Activated T-helper 17 cell treated with anti-CD3 and anti-CD28 coated beads, Interleukin-2, amount 50 U/mL, for 72 hours (primary cell): ENCODE measurements around the gene ACTRT3. TPM values are rescaled to one million over a fixed set of nuclear protein-coding genes. Genes with fewer than 3 reads are reported as not detected.
"Not testable (repeated sequence)": the region's sequence is repeated elsewhere in the genome, so short reads cannot be mapped to it uniquely, and the experiment has no call there.

Experiments
- ATAC-seq: fragments of 150-1000 bp; cut with Tn5 transposase; replicated peaks from 2 replicates; pipeline ENCODE4 v1.10.0; 2021; ENCODE audit warnings: mild to moderate bottlenecking, moderate library complexity
- H3K27ac Mint-ChIP-seq: one replicate; pipeline ENCODE4 v1.8.0; 2022; ENCODE audit warnings: mixed read lengths
- H3K27me3 Mint-ChIP-seq: one replicate; pipeline ENCODE4 v1.8.0; 2022; ENCODE audit warnings: mixed read lengths
- H3K36me3 Mint-ChIP-seq: one replicate; pipeline ENCODE4 v1.8.0; 2022; ENCODE audit warnings: low read depth, mild to moderate bottlenecking, mixed read lengths
- H3K4me1 Mint-ChIP-seq: one replicate; pipeline ENCODE4 v1.8.0; 2022; ENCODE audit warnings: mixed read lengths
- H3K4me3 Mint-ChIP-seq: one replicate; pipeline ENCODE4 v1.8.0; 2022; ENCODE audit warnings: mild to moderate bottlenecking, mixed read lengths
- H3K9me3 Mint-ChIP-seq: one replicate; pipeline ENCODE4 v1.8.0; 2022; ENCODE audit warnings: mixed read lengths
- total RNA-seq, 2 donors: library from RNA; stranded (reverse); gene quantifications; one replicate each; pipeline ENCODE4 v1.2.3, GENCODE V29; 2022

The ACTRT3 gene
- total RNA-seq, 2 donors from 2014 or later: 1.9 to 2.0 TPM

DNA sequence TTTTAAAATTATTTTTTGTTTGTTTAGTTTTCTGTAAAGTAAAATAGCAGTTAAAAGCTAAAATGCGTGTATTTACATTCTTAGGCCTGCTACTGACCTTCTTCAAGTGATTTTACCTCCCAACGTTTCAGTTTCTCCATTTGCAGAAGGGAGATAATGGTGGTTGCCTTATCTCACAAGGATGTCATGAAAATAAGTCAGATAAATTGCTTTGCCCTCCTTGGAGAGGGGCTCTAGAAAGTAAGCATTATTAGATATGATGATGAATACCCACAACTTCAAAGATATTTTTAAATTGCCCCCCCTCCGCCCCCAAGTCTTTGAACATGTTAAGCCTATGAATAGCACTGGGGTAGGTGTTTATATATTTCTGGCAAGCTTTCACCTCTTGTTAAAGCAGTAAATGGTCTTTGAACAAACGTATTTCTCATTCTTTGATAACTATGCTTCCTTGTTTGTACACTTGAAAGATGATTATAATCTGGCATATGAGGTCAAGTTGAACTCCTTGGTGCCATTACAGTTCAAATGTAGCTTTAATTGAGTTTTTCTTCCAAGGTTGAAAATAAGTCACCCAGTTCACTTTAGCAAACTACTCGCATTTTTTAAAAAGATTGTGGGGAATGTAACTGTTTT lies 10.9 kb downstream of the ACTRT3 start:
- H3K4me3 Mint-ChIP-seq: no peak overlapping the region
- no peaks in the 10 kb centered on the region for H3K27me3 Mint-ChIP-seq
- peaks cover 8% of the 10 kb centered on the region for H3K4me1 Mint-ChIP-seq
- ATAC-seq: no peak
- H3K9me3 Mint-ChIP-seq: no peaks in the 10 kb centered on the region
- no peaks in the 10 kb centered on the region for H3K36me3 Mint-ChIP-seq
- peak overlapping the region; percentile 28 for H3K27ac Mint-ChIP-seq

DNA sequence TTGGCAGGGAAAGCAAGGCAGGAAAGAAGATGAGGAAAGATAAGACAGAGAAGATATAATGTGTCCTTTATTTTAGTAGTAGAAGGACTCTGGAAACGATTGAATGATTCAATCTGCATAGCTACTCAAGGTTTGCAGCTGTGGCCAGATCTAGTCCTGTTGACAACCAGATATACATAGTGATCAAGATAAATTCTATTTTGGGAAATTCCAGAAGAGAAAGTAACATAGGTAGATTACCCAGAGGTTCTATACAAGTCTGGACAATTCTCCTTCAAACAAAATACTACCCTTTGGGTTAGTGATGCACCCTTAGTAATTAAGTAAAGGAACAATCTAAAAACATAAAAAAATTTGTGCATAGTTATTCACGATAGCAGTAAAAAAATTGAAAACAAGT lies 13.9 kb downstream of the ACTRT3 start:
- Mint-ChIP-seq H3K27me3 (peaks cover 7% of the 10 kb centered on the region), H3K27ac (no peak overlapping the region), H3K9me3 (no peaks in the 10 kb centered on the region), H3K36me3 (no peaks in the 10 kb centered on the region), H3K4me3 (no peak overlapping the region), H3K4me1 (peaks cover 8% of the 10 kb centered on the region)
- no peak for ATAC-seq

- ATAC-seq: no peak
Observed at GRCh38 chr3:169754711-169755110, 14.7 kb downstream of the ACTRT3 start.

DNA sequence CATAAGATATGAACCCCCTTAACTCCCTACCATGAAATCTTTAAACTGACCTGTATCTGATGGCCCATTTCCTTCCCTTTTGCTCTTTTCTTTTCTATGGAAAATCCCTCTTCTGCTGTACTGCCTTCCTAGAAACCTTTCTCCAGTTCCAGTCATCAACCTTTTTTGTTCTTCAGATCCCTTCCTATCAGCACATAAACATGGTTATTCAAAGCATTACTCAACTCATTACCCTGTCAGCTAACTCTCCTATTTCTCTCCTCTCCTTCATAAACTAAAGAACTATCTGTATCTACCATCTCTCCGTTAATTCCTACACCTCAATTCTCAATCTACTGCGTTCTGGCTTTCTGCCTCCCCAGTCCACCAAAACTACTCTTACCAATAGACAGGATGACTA lies 17.5 kb downstream of the ACTRT3 start:
- ATAC-seq: no peak
- Mint-ChIP-seq H3K4me3 (no peak overlapping the region), H3K9me3 (no peaks in the 10 kb centered on the region), H3K27ac (no peak overlapping the region), H3K36me3 (no peaks in the 10 kb centered on the region), H3K4me1 (peaks cover 7% of the 10 kb centered on the region), H3K27me3 (peaks cover 26% of the 10 kb centered on the region)

More at GRCh38 chr3:169754711-169755110, 14.7 kb downstream of the ACTRT3 start:
- Mint-ChIP-seq H3K9me3 (no peaks in the 10 kb centered on the region), H3K27ac (no peak overlapping the region), H3K4me1 (peaks cover 8% of the 10 kb centered on the region), H3K4me3 (no peak overlapping the region), H3K27me3 (peaks cover 13% of the 10 kb centered on the region), H3K36me3 (no peaks in the 10 kb centered on the region)

DNA sequence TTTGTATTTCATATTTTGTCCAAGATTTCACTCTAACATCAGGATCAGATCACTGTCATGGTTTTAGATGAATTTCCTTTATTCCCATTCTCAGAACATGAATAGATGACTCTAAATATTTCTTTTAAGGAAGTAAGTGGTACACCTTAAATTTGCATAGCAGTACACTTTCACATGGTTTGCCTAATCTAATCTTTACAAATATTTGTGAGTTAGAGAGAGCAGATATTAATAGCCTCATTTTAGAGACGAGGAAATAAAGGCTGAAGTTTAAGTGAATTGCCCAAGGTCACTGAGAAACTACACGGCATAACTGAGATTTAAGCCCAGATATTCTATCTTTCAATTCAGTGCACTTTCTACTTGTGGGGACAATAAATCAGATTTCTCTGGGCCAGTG lies 18.7 kb downstream of the ACTRT3 start:
- peaks cover 7% of the 10 kb centered on the region for H3K4me1 Mint-ChIP-seq
- no peak overlapping the region for H3K27ac Mint-ChIP-seq
- ATAC-seq: no peak
- no peak overlapping the region for H3K4me3 Mint-ChIP-seq
- peaks cover 34% of the 10 kb centered on the region for H3K27me3 Mint-ChIP-seq
- H3K36me3 Mint-ChIP-seq: no peaks in the 10 kb centered on the region
- no peaks in the 10 kb centered on the region for H3K9me3 Mint-ChIP-seq

- Mint-ChIP-seq H3K9me3 (no peaks in the 10 kb centered on the region), H3K4me3 (no peak overlapping the region), H3K4me1 (peaks cover 7% of the 10 kb centered on the region), H3K27ac (no peak overlapping the region), H3K27me3 (peaks cover 34% of the 10 kb centered on the region), H3K36me3 (no peaks in the 10 kb centered on the region)
- peak; percentile 80 for ATAC-seq
Observed at GRCh38 chr3:169748670-169749069, 20.7 kb downstream of the ACTRT3 start.

DNA sequence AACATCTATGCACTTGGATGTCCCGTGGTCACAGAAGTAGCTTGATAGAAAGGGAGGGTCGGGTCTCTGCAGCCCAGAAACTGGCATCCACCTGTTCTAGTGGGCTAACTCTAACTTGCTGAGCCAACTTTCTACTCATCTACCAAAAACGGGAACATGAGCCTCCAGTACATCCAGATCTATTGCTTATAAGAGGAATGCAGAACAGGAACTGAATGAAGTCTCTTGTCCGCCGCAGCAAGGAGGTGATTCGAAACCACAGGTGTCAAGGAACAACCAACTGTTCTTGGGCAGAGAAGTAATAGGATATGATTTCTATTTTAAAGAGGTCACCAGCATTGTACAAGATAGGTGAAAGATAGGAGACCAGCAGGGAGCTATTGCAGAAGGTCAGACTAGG lies 22.4 kb downstream of the ACTRT3 start:
- no peak overlapping the region for H3K4me3 Mint-ChIP-seq
- H3K27me3 Mint-ChIP-seq: peaks cover 31% of the 10 kb centered on the region
- no peaks in the 10 kb centered on the region for H3K36me3 Mint-ChIP-seq
- H3K27ac Mint-ChIP-seq: no peak overlapping the region
- ATAC-seq: no peak
- peaks cover 7% of the 10 kb centered on the region for H3K4me1 Mint-ChIP-seq
- no peaks in the 10 kb centered on the region for H3K9me3 Mint-ChIP-seq

DNA sequence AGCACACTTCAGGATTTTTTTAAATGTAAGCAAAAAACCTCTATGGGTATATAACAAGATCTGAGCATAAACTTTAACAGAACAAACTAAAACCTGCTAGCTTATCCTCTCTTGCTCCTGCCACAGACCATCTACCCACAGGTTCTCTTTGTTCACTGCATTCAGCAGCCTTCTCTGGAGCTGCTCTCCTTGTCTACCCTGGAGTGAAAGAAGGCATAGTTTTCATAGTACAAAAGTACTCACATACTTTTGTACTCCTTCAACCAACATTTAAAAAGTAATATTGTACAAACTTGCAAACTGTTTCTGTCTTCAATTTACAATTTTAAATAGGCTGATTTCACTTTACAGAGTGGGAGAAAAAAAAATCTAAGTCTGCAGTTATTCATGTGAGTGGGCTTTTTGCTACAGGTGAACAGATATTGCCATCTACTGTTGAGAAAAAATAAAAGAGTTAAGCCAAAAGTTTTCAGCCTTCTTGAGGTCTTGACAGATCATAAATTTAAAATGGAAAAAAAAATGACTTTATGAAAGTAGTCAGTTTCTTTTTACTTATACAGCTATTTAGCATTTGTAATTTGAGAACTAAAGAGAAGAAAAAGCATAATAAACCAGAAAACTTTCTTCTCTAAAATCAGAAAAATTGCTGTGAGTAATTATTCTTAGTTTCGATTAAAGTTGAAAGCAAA lies 24.9 kb downstream of the ACTRT3 start:
- Mint-ChIP-seq H3K4me1 (peaks cover 7% of the 10 kb centered on the region), H3K36me3 (no peaks in the 10 kb centered on the region), H3K27ac (no peak overlapping the region), H3K9me3 (no peaks in the 10 kb centered on the region), H3K27me3 (peaks cover 20% of the 10 kb centered on the region), H3K4me3 (no peak overlapping the region)
- no peak for ATAC-seq

DNA sequence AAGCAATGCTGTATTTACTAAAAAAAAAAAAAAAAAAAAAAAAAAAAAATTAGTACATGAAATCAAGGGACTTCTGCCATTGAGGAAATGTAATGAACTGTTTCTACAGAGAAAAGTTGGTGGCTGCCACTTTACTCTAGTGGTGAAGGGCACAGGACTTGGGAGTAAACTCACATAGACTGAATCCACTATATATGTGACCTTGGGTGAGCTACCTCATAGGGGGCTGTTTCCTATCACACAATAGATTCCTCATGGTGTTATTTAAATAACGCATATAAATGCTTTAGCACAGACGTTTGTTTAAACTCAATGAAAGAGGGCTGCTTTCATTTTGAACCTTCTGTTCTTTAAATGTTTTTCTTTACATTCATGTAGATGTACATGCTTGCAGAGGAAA lies 30.3 kb downstream of the ACTRT3 start:
- Mint-ChIP-seq H3K9me3 (no peaks in the 10 kb centered on the region), H3K27ac (no peak overlapping the region), H3K27me3 (peaks cover 6% of the 10 kb centered on the region), H3K4me1 (no peaks in the 10 kb centered on the region), H3K36me3 (no peaks in the 10 kb centered on the region), H3K4me3 (no peak overlapping the region)
- ATAC-seq: no peak

DNA sequence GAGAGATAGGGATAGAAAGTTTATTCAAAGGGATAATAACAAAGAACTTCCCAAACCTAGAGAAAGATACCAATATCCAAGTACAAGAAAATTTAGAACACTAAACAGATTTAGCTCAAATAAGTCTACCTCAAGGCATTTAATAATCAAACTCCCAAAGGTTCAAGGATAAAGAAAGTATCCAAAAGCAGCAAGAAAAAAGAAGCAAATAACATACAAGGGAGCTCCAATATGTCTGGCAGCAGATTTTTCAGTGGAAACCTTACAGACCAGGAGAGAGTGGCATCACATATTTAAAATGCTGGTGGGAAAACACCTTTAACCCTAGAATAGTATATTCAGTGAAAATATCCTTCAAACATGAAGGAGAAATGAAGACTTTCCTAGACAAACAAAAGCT lies 37.5 kb downstream of the ACTRT3 start:
- Mint-ChIP-seq H3K27me3 (peaks cover 57% of the 10 kb centered on the region), H3K9me3 (peaks cover 10% of the 10 kb centered on the region)
- not testable (repeated sequence) for H3K36me3 Mint-ChIP-seq, ATAC-seq, H3K4me3 Mint-ChIP-seq, H3K27ac Mint-ChIP-seq, H3K4me1 Mint-ChIP-seq

- H3K4me1 Mint-ChIP-seq: no peaks in the 10 kb centered on the region
- no peaks in the 10 kb centered on the region for H3K36me3 Mint-ChIP-seq
- H3K27me3 Mint-ChIP-seq: peaks cover 29% of the 10 kb centered on the region
- no peaks in the 10 kb centered on the region for H3K9me3 Mint-ChIP-seq
- H3K4me3 Mint-ChIP-seq: no peak overlapping the region
- ATAC-seq: no peak
- H3K27ac Mint-ChIP-seq: no peak overlapping the region
Observed at GRCh38 chr3:169722724-169723123, 46.6 kb downstream of the ACTRT3 start.

GRCh38 chr3:169718415-169718814 lies 50.9 kb downstream of the ACTRT3 start:
- not testable (repeated sequence) for H3K36me3 Mint-ChIP-seq, H3K4me3 Mint-ChIP-seq, H3K9me3 Mint-ChIP-seq, ATAC-seq, H3K4me1 Mint-ChIP-seq, H3K27ac Mint-ChIP-seq
- H3K27me3 Mint-ChIP-seq: peaks cover 29% of the 10 kb centered on the region

Other genes with a start within 250 kb of the ACTRT3 start
- gene MECOM, start 105.8 kb downstream of the ACTRT3 start, total RNA-seq: not detected
- gene TERC, start 4.5 kb downstream of the ACTRT3 start, total RNA-seq: 10 to 100 TPM; 14.5 to 14.9 TPM
- 10 to 100 TPM; 11.8 to 15.0 TPM for gene MYNN, start 3.8 kb upstream of the ACTRT3 start, total RNA-seq
- under 1 TPM; 0.13 TPM for gene LRRIQ4, start 43.3 kb upstream of the ACTRT3 start, total RNA-seq
- 1 to 10 TPM; 1.4 to 1.7 TPM for gene LRRC34, start 43.3 kb upstream of the ACTRT3 start, total RNA-seq
- not detected for gene LRRC31, start 100.4 kb upstream of the ACTRT3 start, total RNA-seq
- gene SAMD7, start 142.0 kb upstream of the ACTRT3 start, total RNA-seq: not detected
- gene SEC62, start 197.2 kb upstream of the ACTRT3 start, total RNA-seq: 10 to 100 TPM; 64.1 to 78.5 TPM